ENCODE measurements around the gene ZBTB21.

The ZBTB21 gene

DNA sequence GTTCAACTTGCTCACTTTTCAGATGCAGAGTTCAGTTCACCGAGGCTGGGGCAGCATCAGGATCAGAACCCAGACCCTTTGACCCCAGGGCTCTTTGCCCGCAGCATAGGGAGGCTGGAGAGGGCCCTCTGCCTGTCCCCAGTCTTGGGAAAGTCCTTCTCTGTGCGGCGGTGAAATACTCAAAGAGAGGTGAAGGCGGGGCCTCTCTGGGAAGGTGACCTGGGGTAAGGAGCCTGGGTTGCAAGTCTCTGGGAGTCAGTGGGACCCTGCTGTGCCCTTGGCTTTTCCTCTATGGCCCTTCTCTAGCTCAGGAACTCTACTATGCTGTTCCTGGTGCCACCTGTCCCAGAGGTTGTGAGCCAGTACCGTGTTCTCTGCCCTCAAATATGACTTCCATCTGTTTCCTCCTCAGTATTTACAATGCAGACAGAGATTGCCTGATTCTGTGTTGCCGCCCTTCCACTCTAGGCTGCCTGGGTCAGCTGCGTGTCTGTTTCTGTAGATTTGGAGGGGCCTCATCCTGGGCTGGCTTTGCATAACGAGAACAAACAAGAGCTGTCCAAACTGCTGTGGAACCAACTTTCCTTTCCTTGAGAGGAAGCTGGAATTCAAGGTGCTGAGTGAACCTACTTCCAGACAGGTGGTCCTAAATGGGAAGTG is 18.7 kb upstream of the ZBTB21 start:
- TF ChIP-seq SIN3A (IDR thresholded peaks at IDR 0.05; ENCODE audit: borderline replicate concordance, insufficient read depth, low read length) (no peak), FOXP2 (optimal IDR thresholded peaks at IDR 0.05; ENCODE audit: borderline replicate concordance, extremely low read depth, extremely low read length, insufficient read depth) (no peak), POLR2AphosphoS5 (IDR thresholded peaks at IDR 0.05; ENCODE audit: low read depth, low read length) (no peak), REST (IDR thresholded peaks at IDR 0.05; ENCODE audit: insufficient read depth in 1 of 2, low read depth in 2 of 2, low read length in 2 of 2) (no peak), TAF1 (IDR thresholded peaks at IDR 0.05; ENCODE audit: borderline replicate concordance, insufficient read depth, low read length) (no peak)

GRCh38 chr21:42027822-42028765 is 17.9 kb upstream of the ZBTB21 start:
- TF ChIP-seq TAF1 (IDR thresholded peaks at IDR 0.05; ENCODE audit: borderline replicate concordance, insufficient read depth, low read length) (no peak), FOXP2 (optimal IDR thresholded peaks at IDR 0.05; ENCODE audit: borderline replicate concordance, extremely low read depth, extremely low read length, insufficient read depth) (no peak), SIN3A (IDR thresholded peaks at IDR 0.05; ENCODE audit: borderline replicate concordance, insufficient read depth, low read length) (no peak), REST (IDR thresholded peaks at IDR 0.05; ENCODE audit: insufficient read depth in 1 of 2, low read depth in 2 of 2, low read length in 2 of 2) (no peak), POLR2AphosphoS5 (IDR thresholded peaks at IDR 0.05; ENCODE audit: low read depth, low read length) (no peak)

- TF ChIP-seq POLR2AphosphoS5 (IDR thresholded peaks at IDR 0.05; ENCODE audit: low read depth, low read length), result no peak
- TF ChIP-seq REST (IDR thresholded peaks at IDR 0.05; ENCODE audit: insufficient read depth in 1 of 2, low read depth in 2 of 2, low read length in 2 of 2), result no peak
- TF ChIP-seq FOXP2 (optimal IDR thresholded peaks at IDR 0.05; ENCODE audit: borderline replicate concordance, extremely low read depth, extremely low read length, insufficient read depth), result no peak
- TF ChIP-seq TAF1 (IDR thresholded peaks at IDR 0.05; ENCODE audit: borderline replicate concordance, insufficient read depth, low read length), result no peak
- no peak for TF ChIP-seq SIN3A (IDR thresholded peaks at IDR 0.05; ENCODE audit: borderline replicate concordance, insufficient read depth, low read length)
Measured at GRCh38 chr21:42027085-42027821, 17.1 kb upstream of the ZBTB21 start.

DNA sequence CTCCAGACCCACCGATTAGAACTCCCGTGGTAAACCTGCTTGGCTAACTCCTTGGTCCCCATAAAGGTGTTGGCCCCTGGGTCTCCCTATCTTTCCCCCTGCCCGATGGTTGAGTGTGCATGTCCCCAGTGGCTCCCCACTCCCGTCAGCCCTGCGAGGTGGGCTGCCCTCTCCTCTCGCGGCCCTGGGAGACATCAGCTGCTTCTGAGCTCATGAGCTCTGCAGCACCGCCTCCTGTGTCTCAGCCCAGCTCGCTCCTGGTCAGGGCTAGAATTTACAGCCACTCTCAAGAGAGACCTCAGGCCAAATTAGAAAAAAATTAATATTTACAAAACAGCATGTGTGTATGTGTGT is 15.9 kb upstream of the ZBTB21 start:
- no peak for TF ChIP-seq REST (IDR thresholded peaks at IDR 0.05; ENCODE audit: insufficient read depth in 1 of 2, low read depth in 2 of 2, low read length in 2 of 2)
- TF ChIP-seq TAF1 (IDR thresholded peaks at IDR 0.05; ENCODE audit: borderline replicate concordance, insufficient read depth, low read length), result no peak
- no peak for TF ChIP-seq SIN3A (IDR thresholded peaks at IDR 0.05; ENCODE audit: borderline replicate concordance, insufficient read depth, low read length)
- TF ChIP-seq FOXP2 (optimal IDR thresholded peaks at IDR 0.05; ENCODE audit: borderline replicate concordance, extremely low read depth, extremely low read length, insufficient read depth), result no peak
- TF ChIP-seq POLR2AphosphoS5 (IDR thresholded peaks at IDR 0.05; ENCODE audit: low read depth, low read length), result no peak

Data from PFSK-1 (cell line).